Measurements from ENCODE around the gene EIPR1. TPM values are rescaled to one million over a fixed set of nuclear protein-coding genes. Genes with fewer than 3 reads are reported as not detected.

The EIPR1 gene
- total RNA-seq, 1 donor from 2014 or later: 27.8 TPM

- H3K36me3 Mint-ChIP-seq (ENCODE audit: low read depth, unreplicated experiment): peaks cover 5% of the 10 kb centered on the region
- H3K4me1 ChIP-seq (ENCODE audit: insufficient read depth, low read length): no peaks in the 10 kb centered on the region
- DNase-seq (ENCODE audit: low read depth) (no peak), FAIRE-seq (no peak)
- H3K4me3 ChIP-seq (ENCODE audit: insufficient read depth, low read depth, low read length): no peak overlapping the region
- H3K27ac Mint-ChIP-seq (ENCODE audit: unreplicated experiment): no peak overlapping the region
- peaks cover 12% of the 10 kb centered on the region for H3K36me3 ChIP-seq (ENCODE audit: insufficient read depth, low read length)
- no peak overlapping the region for H3K27ac ChIP-seq (ENCODE audit: low read depth, low read length)
- no peak for TF ChIP-seq EZH2 (IDR thresholded peaks at IDR 0.05; ENCODE audit: insufficient read depth, low read length)
- TF ChIP-seq, protein P1, sequence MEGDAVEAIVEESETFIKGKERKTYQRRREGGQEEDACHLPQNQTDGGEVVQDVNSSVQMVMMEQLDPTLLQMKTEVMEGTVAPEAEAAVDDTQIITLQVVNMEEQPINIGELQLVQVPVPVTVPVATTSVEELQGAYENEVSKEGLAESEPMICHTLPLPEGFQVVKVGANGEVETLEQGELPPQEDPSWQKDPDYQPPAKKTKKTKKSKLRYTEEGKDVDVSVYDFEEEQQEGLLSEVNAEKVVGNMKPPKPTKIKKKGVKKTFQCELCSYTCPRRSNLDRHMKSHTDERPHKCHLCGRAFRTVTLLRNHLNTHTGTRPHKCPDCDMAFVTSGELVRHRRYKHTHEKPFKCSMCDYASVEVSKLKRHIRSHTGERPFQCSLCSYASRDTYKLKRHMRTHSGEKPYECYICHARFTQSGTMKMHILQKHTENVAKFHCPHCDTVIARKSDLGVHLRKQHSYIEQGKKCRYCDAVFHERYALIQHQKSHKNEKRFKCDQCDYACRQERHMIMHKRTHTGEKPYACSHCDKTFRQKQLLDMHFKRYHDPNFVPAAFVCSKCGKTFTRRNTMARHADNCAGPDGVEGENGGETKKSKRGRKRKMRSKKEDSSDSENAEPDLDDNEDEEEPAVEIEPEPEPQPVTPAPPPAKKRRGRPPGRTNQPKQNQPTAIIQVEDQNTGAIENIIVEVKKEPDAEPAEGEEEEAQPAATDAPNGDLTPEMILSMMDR (IDR thresholded peaks at IDR 0.05; ENCODE audit: insufficient read depth, low read depth, low read length): no peak
- no peaks in the 10 kb centered on the region for H3K9me3 ChIP-seq (ENCODE audit: insufficient read depth, low read depth, low read length)
- peaks cover 43% of the 10 kb centered on the region for H4K20me1 ChIP-seq (ENCODE audit: insufficient read depth, low read length)
- no peak overlapping the region for H2AFZ ChIP-seq (ENCODE audit: low read depth, low read length)
- H3K9me3 Mint-ChIP-seq (ENCODE audit: unreplicated experiment): no peaks in the 10 kb centered on the region
- no peak overlapping the region for H3K4me3 Mint-ChIP-seq (ENCODE audit: unreplicated experiment)
- no peaks in the 10 kb centered on the region for H3K27me3 Mint-ChIP-seq (ENCODE audit: low read depth, unreplicated experiment)
- H3K4me1 Mint-ChIP-seq (ENCODE audit: low read depth, unreplicated experiment): peaks cover 2% of the 10 kb centered on the region
- H3K4me2 ChIP-seq (ENCODE audit: low read length): no peak overlapping the region
- H3K27me3 ChIP-seq (ENCODE audit: insufficient read depth, low read length): no peaks in the 10 kb centered on the region
- no peak overlapping the region for H3K9ac ChIP-seq (ENCODE audit: low read length)
- peaks cover 69% of the 10 kb centered on the region for H3K79me2 ChIP-seq (ENCODE audit: insufficient read depth, low read length)
Observed at GRCh38 chr2:3388412-3388738, 10.8 kb upstream of the EIPR1 start.

GRCh38 chr2:3387644-3388411, 10.2 kb upstream of the EIPR1 start:
- no peak for DNase-seq (ENCODE audit: low read depth)
- Histone ChIP-seq H3K9ac (ENCODE audit: low read length) (no peak overlapping the region), H3K4me3 (ENCODE audit: insufficient read depth, low read depth, low read length) (no peak overlapping the region), H3K4me1 (ENCODE audit: insufficient read depth, low read length) (no peaks in the 10 kb centered on the region), H3K79me2 (ENCODE audit: insufficient read depth, low read length) (peaks cover 69% of the 10 kb centered on the region), H2AFZ (ENCODE audit: low read depth, low read length) (no peak overlapping the region), H3K27ac (ENCODE audit: low read depth, low read length) (no peak overlapping the region), H4K20me1 (ENCODE audit: insufficient read depth, low read length) (peaks cover 42% of the 10 kb centered on the region), H3K36me3 (ENCODE audit: insufficient read depth, low read length) (peaks cover 12% of the 10 kb centered on the region), H3K27me3 (ENCODE audit: insufficient read depth, low read length) (no peaks in the 10 kb centered on the region), H3K4me2 (ENCODE audit: low read length) (no peak overlapping the region), H3K9me3 (ENCODE audit: insufficient read depth, low read depth, low read length) (no peaks in the 10 kb centered on the region)
- TF ChIP-seq, protein P1 (IDR thresholded peaks at IDR 0.05; ENCODE audit: insufficient read depth, low read depth, low read length): no peak
- no peak for TF ChIP-seq EZH2 (IDR thresholded peaks at IDR 0.05; ENCODE audit: insufficient read depth, low read length)
- Mint-ChIP-seq H3K27me3 (ENCODE audit: low read depth, unreplicated experiment) (no peaks in the 10 kb centered on the region), H3K36me3 (ENCODE audit: low read depth, unreplicated experiment) (peaks cover 2% of the 10 kb centered on the region), H3K4me3 (ENCODE audit: unreplicated experiment) (no peak overlapping the region), H3K4me1 (ENCODE audit: low read depth, unreplicated experiment) (peaks cover 2% of the 10 kb centered on the region), H3K27ac (ENCODE audit: unreplicated experiment) (no peak overlapping the region), H3K9me3 (ENCODE audit: unreplicated experiment) (no peaks in the 10 kb centered on the region)
- no peak for FAIRE-seq

- peaks cover 2% of the 10 kb centered on the region for H3K4me1 Mint-ChIP-seq (ENCODE audit: low read depth, unreplicated experiment)
- peaks cover 35% of the 10 kb centered on the region for H4K20me1 ChIP-seq (ENCODE audit: insufficient read depth, low read length)
- H2AFZ ChIP-seq (ENCODE audit: low read depth, low read length): no peak overlapping the region
- no peaks in the 10 kb centered on the region for H3K36me3 Mint-ChIP-seq (ENCODE audit: low read depth, unreplicated experiment)
- no peaks in the 10 kb centered on the region for H3K27me3 ChIP-seq (ENCODE audit: insufficient read depth, low read length)
- H3K9me3 ChIP-seq (ENCODE audit: insufficient read depth, low read depth, low read length): no peaks in the 10 kb centered on the region
- H3K4me1 ChIP-seq (ENCODE audit: insufficient read depth, low read length): no peaks in the 10 kb centered on the region
- no peak overlapping the region for H3K9ac ChIP-seq (ENCODE audit: low read length)
- FAIRE-seq (no peak), DNase-seq (ENCODE audit: low read depth) (no peak)
- H3K4me3 Mint-ChIP-seq (ENCODE audit: unreplicated experiment): no peak overlapping the region
- no peak overlapping the region for H3K27ac ChIP-seq (ENCODE audit: low read depth, low read length)
- no peak overlapping the region for H3K27ac Mint-ChIP-seq (ENCODE audit: unreplicated experiment)
- H3K9me3 Mint-ChIP-seq (ENCODE audit: unreplicated experiment): no peaks in the 10 kb centered on the region
- H3K36me3 ChIP-seq (ENCODE audit: insufficient read depth, low read length): peaks cover 12% of the 10 kb centered on the region
- no peaks in the 10 kb centered on the region for H3K27me3 Mint-ChIP-seq (ENCODE audit: low read depth, unreplicated experiment)
- no peak overlapping the region for H3K4me2 ChIP-seq (ENCODE audit: low read length)
- no peak for TF ChIP-seq EZH2 (IDR thresholded peaks at IDR 0.05; ENCODE audit: insufficient read depth, low read length)
- TF ChIP-seq, protein P1 (IDR thresholded peaks at IDR 0.05; ENCODE audit: insufficient read depth, low read depth, low read length): no peak
- H3K4me3 ChIP-seq (ENCODE audit: insufficient read depth, low read depth, low read length): no peak overlapping the region
- peaks cover 69% of the 10 kb centered on the region for H3K79me2 ChIP-seq (ENCODE audit: insufficient read depth, low read length)
Observed at GRCh38 chr2:3387011-3387410, 9.4 kb upstream of the EIPR1 start.
